PC-9 (cell line): ENCODE measurements around the gene SMIM22. TPM values are rescaled to one million over a fixed set of nuclear protein-coding genes. Genes with fewer than 3 reads are reported as not detected.

Source experiments
- BruUV-seq: library from RNA; stranded (reverse); fragments of 400-500 nt; replicated peaks from 2 replicates; lab custom pipeline; 2021; lab: Mats Ljungman, UMichigan
- CTCF ChIA-PET: fragments of 300-600 bp; sonication (Branson Sonifier 250); formaldehyde crosslinking; loops from one replicate; lab custom pipeline; 2022; ENCODE audit warnings: antibody characterized with exemption; lab: Charles Lee
- POLR2A ChIA-PET: fragments of 300-600 bp; sonication (Branson Sonifier 250); formaldehyde crosslinking; loops from one replicate; lab custom pipeline; 2022; ENCODE audit warnings: antibody characterized with exemption; ENCODE audit not compliant: unreplicated experiment; lab: Charles Lee
- DNase-seq, 2 experiments: peaks; one replicate each; pipeline versions ENCODE4 v3.0.0 to v3.0.0-alpha.2; 2015 to 2022; ENCODE audit warnings: mixed read lengths in 1 of 2
- H2AFZ ChIP-seq: fragments of 200-600 bp; sonication (generic); 2 replicates; pipeline ENCODE4 v1.8.1; 2017; ENCODE audit warnings: antibody characterized with exemption
- H3F3A ChIP-seq: fragments of 200-600 bp; sonication (generic); 2 replicates; pipeline ENCODE4 v1.8.1; 2017; ENCODE audit warnings: antibody characterized with exemption, mild to moderate bottlenecking, low read depth; ENCODE audit not compliant: insufficient read depth
- H3K27ac ChIP-seq: fragments of 200-600 bp; sonication (generic); 2 replicates; pipeline ENCODE4 v1.6.1; 2016; ENCODE audit warnings: mixed run types
- H3K27me3 ChIP-seq: fragments of 200-600 bp; sonication (generic); 2 replicates; pipeline ENCODE4 v1.6.1; 2016; ENCODE audit warnings: low read depth, mixed run types; ENCODE audit not compliant: insufficient read depth
- H3K36me3 ChIP-seq: fragments of 200-600 bp; sonication (generic); 2 replicates; pipeline ENCODE4 v1.6.1; 2016; ENCODE audit warnings: low read depth, mixed run types
- H3K4me1 ChIP-seq: fragments of 200-600 bp; sonication (generic); replicated peaks from 2 replicates; pipeline ENCODE4 v1.6.1; 2016; ENCODE audit warnings: mixed run types; ENCODE audit not compliant: insufficient read depth
- H3K4me2 ChIP-seq: fragments of 200-600 bp; sonication (generic); 2 replicates; pipeline ENCODE4 v1.6.1; 2017; ENCODE audit warnings: mixed run types
- H3K4me3 ChIP-seq: fragments of 200-600 bp; sonication (generic); 2 replicates; pipeline ENCODE4 v1.6.1; 2016; ENCODE audit warnings: mixed run types
- H3K79me2 ChIP-seq: fragments of 200-600 bp; sonication (generic); 2 replicates; pipeline ENCODE4 v1.6.1; 2017; ENCODE audit warnings: low read depth, mixed run types
- H3K9me2 ChIP-seq: fragments of 200-600 bp; sonication (generic); 2 replicates; pipeline ENCODE4 v1.8.1; 2017; ENCODE audit warnings: mild to moderate bottlenecking; ENCODE audit not compliant: insufficient read depth
- H3K9me3 ChIP-seq: fragments of 200-600 bp; sonication (generic); 2 replicates; pipeline ENCODE4 v1.8.1; 2016; ENCODE audit warnings: low read depth; ENCODE audit not compliant: insufficient read depth
- H4K20me1 ChIP-seq: fragments of 200-600 bp; sonication (generic); 2 replicates; pipeline ENCODE4 v1.8.1; 2017; ENCODE audit not compliant: insufficient read depth
- EZH2 ChIP-seq: fragments of 200-600 bp; sonication (generic); IDR thresholded peaks from 2 replicates; pipeline ENCODE4 v1.8.0; 2017; ENCODE audit warnings: antibody characterized with exemption, low read depth
- intact Hi-C: fragments of 100-400 bp; cut with micrococcal nuclease; formaldehyde crosslinking; loops from one replicate; pipeline ENCODE4 v1.10.0; 2022; ENCODE audit not compliant: unreplicated experiment
- total RNA-seq: library from RNA; stranded (reverse); gene quantifications from 2 replicates; pipeline ENCODE4 v1.2.3, GENCODE V29; 2021
- TF ChIP-seq, protein P1 (sequence below): fragments of 200-600 bp; sonication (generic); conservative IDR thresholded peaks from 2 replicates; pipeline ENCODE4 v1.6.1; 2017; ENCODE audit warnings: mixed run types, antibody characterized with exemption, mild to moderate bottlenecking, moderate library complexity

SMIM22 gene
- total RNA-seq, 1 experiment from 2014 or later, result 134 TPM

- POLR2A ChIA-PET, result interaction anchor here (0.6 to 0.9 kb wide), 3 partner anchors 11 to 65 kb away, joined by 3 to 4 read pairs (median 4); partner anchors contain the start of gene DNAAF8
- BruUV-seq, result no TSS peak
- no peak for TF ChIP-seq EZH2
- TF ChIP-seq, protein P1, sequence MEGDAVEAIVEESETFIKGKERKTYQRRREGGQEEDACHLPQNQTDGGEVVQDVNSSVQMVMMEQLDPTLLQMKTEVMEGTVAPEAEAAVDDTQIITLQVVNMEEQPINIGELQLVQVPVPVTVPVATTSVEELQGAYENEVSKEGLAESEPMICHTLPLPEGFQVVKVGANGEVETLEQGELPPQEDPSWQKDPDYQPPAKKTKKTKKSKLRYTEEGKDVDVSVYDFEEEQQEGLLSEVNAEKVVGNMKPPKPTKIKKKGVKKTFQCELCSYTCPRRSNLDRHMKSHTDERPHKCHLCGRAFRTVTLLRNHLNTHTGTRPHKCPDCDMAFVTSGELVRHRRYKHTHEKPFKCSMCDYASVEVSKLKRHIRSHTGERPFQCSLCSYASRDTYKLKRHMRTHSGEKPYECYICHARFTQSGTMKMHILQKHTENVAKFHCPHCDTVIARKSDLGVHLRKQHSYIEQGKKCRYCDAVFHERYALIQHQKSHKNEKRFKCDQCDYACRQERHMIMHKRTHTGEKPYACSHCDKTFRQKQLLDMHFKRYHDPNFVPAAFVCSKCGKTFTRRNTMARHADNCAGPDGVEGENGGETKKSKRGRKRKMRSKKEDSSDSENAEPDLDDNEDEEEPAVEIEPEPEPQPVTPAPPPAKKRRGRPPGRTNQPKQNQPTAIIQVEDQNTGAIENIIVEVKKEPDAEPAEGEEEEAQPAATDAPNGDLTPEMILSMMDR, result no peak
- H3K27me3 ChIP-seq, result no peaks in the 10 kb centered on the region
- H3F3A ChIP-seq, result peaks cover 28% of the 10 kb centered on the region
- H3K9me2 ChIP-seq, result no peaks in the 10 kb centered on the region
- no peaks in the 10 kb centered on the region; the same call in 1 of the 2 replicates for H3K36me3 ChIP-seq
- H3K4me3 ChIP-seq, result no peak overlapping the region
- peaks cover 25% of the 10 kb centered on the region for H3K79me2 ChIP-seq
- CTCF ChIA-PET, result no interaction called here
- no peak overlapping the region for H3K27ac ChIP-seq
- DNase-seq, result no peak
- H2AFZ ChIP-seq, result no peak overlapping the region
- no peaks in the 10 kb centered on the region for H4K20me1 ChIP-seq
- no peak overlapping the region for H3K4me2 ChIP-seq
- intact Hi-C loops, result no loop called here
- peaks cover 33% of the 10 kb centered on the region for H3K4me1 ChIP-seq
- H3K9me3 ChIP-seq, result no peaks in the 10 kb centered on the region
Measured at GRCh38 chr16:4799171-4799855, 4.1 kb downstream of the SMIM22 start.

DNA sequence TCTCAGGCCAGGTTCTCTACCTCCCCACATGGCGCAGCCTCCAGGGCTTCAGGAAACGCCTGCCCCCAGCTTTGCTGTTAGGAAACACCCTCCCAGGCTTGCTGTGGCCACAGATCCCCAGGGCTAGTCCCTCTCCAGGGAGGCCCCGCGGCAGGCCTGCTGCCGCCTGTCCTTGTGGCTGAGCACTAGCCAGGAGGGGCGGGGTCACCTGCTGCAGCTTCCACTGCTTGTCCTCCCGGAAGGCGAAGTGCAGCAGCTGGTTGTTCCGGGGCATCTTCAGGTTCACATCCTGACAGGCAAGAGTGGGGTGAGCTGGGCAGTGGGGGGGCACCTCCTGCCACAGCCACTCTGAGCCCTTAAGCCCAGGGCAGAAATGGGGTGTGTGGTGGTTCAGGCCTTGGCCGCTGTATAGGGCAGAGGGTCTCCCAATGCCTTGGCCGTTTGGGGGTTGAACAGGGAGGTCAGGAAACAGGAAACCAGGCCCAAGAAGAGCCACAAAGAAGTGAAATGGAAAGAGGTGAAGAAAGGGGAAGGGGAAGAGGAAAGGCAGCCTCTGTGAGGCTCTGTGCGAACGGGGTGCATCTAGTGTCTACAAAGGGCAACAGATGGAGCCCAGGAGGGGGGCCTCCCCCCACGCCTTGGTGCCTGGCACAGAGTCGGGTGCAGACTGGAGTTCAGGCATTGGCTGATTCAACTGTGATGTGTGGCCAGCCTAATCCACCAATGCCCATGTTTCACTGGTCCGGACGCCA, 5.3 kb downstream of the SMIM22 start:
- TF ChIP-seq, protein P1, result no peak
- TF ChIP-seq EZH2, result no peak
- peak in 1 of 2 experiments; percentile 71 for DNase-seq
- peaks cover 27% of the 10 kb centered on the region for H3K4me1 ChIP-seq

GRCh38 chr16:4801051-4801961, 6.1 kb downstream of the SMIM22 start:
- no peak for DNase-seq
- peak overlapping the region; percentile 34; the same call in 1 of the 2 replicates for H2AFZ ChIP-seq
- H3K4me3 ChIP-seq, result peak overlapping the region; percentile 81
- BruUV-seq, result TSS peak; percentile 44
- no peaks in the 10 kb centered on the region for H3K9me3 ChIP-seq
- ChIA-PET POLR2A (interaction anchor here (0.5 to 0.7 kb wide), 4 partner anchors 17 to 328 kb away, joined by 3 to 4 read pairs (median 4); no protein-coding TSS in a partner anchor), CTCF (no interaction called here)
- H4K20me1 ChIP-seq, result no peaks in the 10 kb centered on the region
- H3K4me1 ChIP-seq, result peaks cover 23% of the 10 kb centered on the region
- peak overlapping the region; percentile 76 for H3K27ac ChIP-seq
- no peaks in the 10 kb centered on the region for H3K27me3 ChIP-seq
- H3K79me2 ChIP-seq, result peaks cover 14% of the 10 kb centered on the region
- TF ChIP-seq, protein P1, result no peak
- TF ChIP-seq EZH2, result no peak
- peak overlapping the region; percentile 96 for H3K4me2 ChIP-seq
- peaks cover 28% of the 10 kb centered on the region for H3F3A ChIP-seq
- H3K36me3 ChIP-seq, result no peaks in the 10 kb centered on the region; the same call in 1 of the 2 replicates
- no peaks in the 10 kb centered on the region for H3K9me2 ChIP-seq
- intact Hi-C loops, result no loop called here

More for the DNA sequence above, 5.3 kb downstream of the SMIM22 start:
- intact Hi-C loops, result no loop called here
- Histone ChIP-seq H3K36me3 (no peaks in the 10 kb centered on the region; the same call in 1 of the 2 replicates), H3K4me2 (peak overlapping the region; percentile 96), H2AFZ (no peak overlapping the region), H3K27me3 (no peaks in the 10 kb centered on the region), H4K20me1 (no peaks in the 10 kb centered on the region), H3F3A (peaks cover 28% of the 10 kb centered on the region), H3K9me2 (no peaks in the 10 kb centered on the region), H3K9me3 (no peaks in the 10 kb centered on the region), H3K27ac (no peak overlapping the region), H3K79me2 (peaks cover 23% of the 10 kb centered on the region), H3K4me3 (no peak overlapping the region)
- BruUV-seq, result no TSS peak
- POLR2A ChIA-PET, result interaction anchor here (0.6 kb wide), 1 partner anchor 28 kb away, joined by 5 read pairs; no protein-coding TSS in a partner anchor
- CTCF ChIA-PET, result no interaction called here
